GM23338 (cell line): ENCODE measurements around the gene LBHD1. TPM values are rescaled to one million over a fixed set of nuclear protein-coding genes. Genes with fewer than 3 reads are reported as not detected.
A peak's percentile ranks its signal among the peaks of the same experiment; 100 is the strongest.

ENCODE experiments used
- ATAC-seq: fragments of 200-7000 bp; cut with Tn5 transposase; 3 replicates; pipeline ENCODE4 v1.9.1; 2020
- DNase-seq: peaks from one replicate; pipeline ENCODE4 v3.0.0-alpha.2; 2015; ENCODE audit warnings: low spot score
- H2AFZ ChIP-seq: fragments of 200-600 bp; sonication (generic); 2 replicates; pipeline ENCODE4 v1.8.0; 2016; ENCODE audit warnings: antibody characterized with exemption, mild to moderate bottlenecking, moderate library complexity
- H3F3A ChIP-seq: fragments of 200-600 bp; sonication (generic); replicated peaks from 2 replicates; pipeline ENCODE4 v1.8.0; 2017; ENCODE audit warnings: antibody characterized with exemption, mixed run types, low read depth
- H3K27ac ChIP-seq: fragments of 200-600 bp; sonication (generic); 2 replicates; pipeline ENCODE4 v1.6.1; 2016; ENCODE audit warnings: low read depth
- H3K27me3 ChIP-seq: fragments of 200-600 bp; sonication (generic); 2 replicates; pipeline ENCODE4 v1.8.0; 2016; ENCODE audit warnings: mild to moderate bottlenecking, mixed run types, moderate library complexity; ENCODE audit not compliant: insufficient read depth
- H3K36me3 ChIP-seq: fragments of 200-600 bp; sonication (generic); 2 replicates; pipeline ENCODE4 v1.8.0; 2016; ENCODE audit warnings: mild to moderate bottlenecking; ENCODE audit not compliant: insufficient read depth
- H3K4me1 ChIP-seq: fragments of 200-600 bp; sonication (generic); 2 replicates; pipeline ENCODE4 v1.8.0; 2016; ENCODE audit warnings: mild to moderate bottlenecking, moderate library complexity; ENCODE audit not compliant: insufficient read depth
- H3K4me2 ChIP-seq: fragments of 200-600 bp; sonication (generic); 2 replicates; pipeline ENCODE4 v1.7.1; 2017; ENCODE audit warnings: mixed run types
- H3K4me3 ChIP-seq: fragments of 200-600 bp; sonication (generic); 2 replicates; pipeline ENCODE4 v1.6.1; 2016; ENCODE audit warnings: mixed run types
- H3K79me2 ChIP-seq: fragments of 200-600 bp; sonication (generic); replicated peaks from 2 replicates; pipeline ENCODE4 v1.8.0; 2017; ENCODE audit warnings: mild to moderate bottlenecking; ENCODE audit not compliant: insufficient read depth
- H3K9me2 ChIP-seq: fragments of 200-600 bp; sonication (generic); 2 replicates; pipeline ENCODE4 v1.8.0; 2017; ENCODE audit not compliant: insufficient read depth
- H4K20me1 ChIP-seq: fragments of 200-600 bp; sonication (generic); replicated peaks from 2 replicates; pipeline ENCODE4 v1.8.0; 2017; ENCODE audit warnings: mild to moderate bottlenecking; ENCODE audit not compliant: insufficient read depth
- H3K27ac Mint-ChIP-seq: 2 replicates; pipeline ENCODE4 v1.8.0; 2020; ENCODE audit warnings: inconsistent platforms, mild to moderate bottlenecking, moderate library complexity, mixed read lengths
- H3K27me3 Mint-ChIP-seq: 3 replicates; pipeline ENCODE4 v1.8.0; 2022; ENCODE audit warnings: low read depth, mild to moderate bottlenecking, moderate library complexity, mixed read lengths, inconsistent platforms; ENCODE audit not compliant: insufficient read depth, poor library complexity
- H3K36me3 Mint-ChIP-seq: 3 replicates; pipeline ENCODE4 v1.8.0; 2021; ENCODE audit warnings: low read depth, mild to moderate bottlenecking, inconsistent platforms, moderate library complexity, mixed read lengths
- H3K4me1 Mint-ChIP-seq: 3 replicates; pipeline ENCODE4 v1.8.0; 2020; ENCODE audit warnings: mild to moderate bottlenecking, inconsistent platforms, mixed read lengths
- H3K4me3 Mint-ChIP-seq: 3 replicates; pipeline ENCODE4 v1.8.0; 2021; ENCODE audit warnings: moderate library complexity, mild to moderate bottlenecking, inconsistent platforms, mixed read lengths
- H3K9me3 Mint-ChIP-seq: 3 replicates; pipeline ENCODE4 v1.8.0; 2020; ENCODE audit warnings: moderate library complexity, mild to moderate bottlenecking, inconsistent platforms, mixed read lengths
- CREB1 ChIP-seq: fragments of 250-450 bp; sonication (Bioruptor Pico); IDR thresholded peaks from 2 replicates; pipeline ENCODE4 v1.5.0; 2020; ENCODE audit warnings: low read depth, mild to moderate bottlenecking, moderate library complexity
- CTCF ChIP-seq, 2 experiments: fragments of 200-600 bp in 1 of 2; sonication (generic) in 1 of 2; conservative IDR thresholded peaks; 2 replicates each; pipeline versions ENCODE4 v1.5.1 to v1.6.1; 2016 to 2017; ENCODE audit warnings: antibody characterized with exemption in 2 of 2, low read depth in 2 of 2, mild to moderate bottlenecking in 2 of 2, moderate library complexity in 1 of 2
- ETS1 ChIP-seq: IDR thresholded peaks from 2 replicates; pipeline ENCODE4 v1.6.1; 2016; ENCODE audit warnings: antibody characterized with exemption
- EZH2 ChIP-seq: fragments of 200-600 bp; sonication (generic); IDR thresholded peaks from one replicate; pipeline ENCODE4 v1.8.0; 2017; ENCODE audit warnings: antibody characterized with exemption, mild to moderate bottlenecking, low read depth; ENCODE audit not compliant: unreplicated experiment
- EZH2phosphoT487 ChIP-seq: fragments of 200-600 bp; sonication (generic); IDR thresholded peaks from one replicate; pipeline ENCODE4 v1.8.1; 2018; ENCODE audit warnings: antibody characterized with exemption; ENCODE audit not compliant: unreplicated experiment
- JUNB ChIP-seq: IDR thresholded peaks from one replicate; pipeline ENCODE4 v1.6.1; 2016; ENCODE audit warnings: antibody characterized with exemption; ENCODE audit not compliant: unreplicated experiment
- NANOG ChIP-seq: IDR thresholded peaks from 2 replicates; pipeline ENCODE4 v1.6.1; 2016; ENCODE audit warnings: antibody characterized with exemption, borderline replicate concordance
- POLR2AphosphoS5 ChIP-seq: IDR thresholded peaks from 2 replicates; pipeline ENCODE4 v1.6.1; 2016; ENCODE audit warnings: antibody characterized with exemption, low read depth
- REST ChIP-seq: IDR thresholded peaks from one replicate; pipeline ENCODE4 v1.6.1; 2018; ENCODE audit warnings: antibody characterized with exemption; ENCODE audit not compliant: unreplicated experiment
- STAT1 ChIP-seq: IDR thresholded peaks from one replicate; pipeline ENCODE4 v1.6.1; 2016; ENCODE audit warnings: antibody characterized with exemption; ENCODE audit not compliant: unreplicated experiment
- ZNF114 ChIP-seq: fragments of 250-450 bp; sonication (Bioruptor Pico); IDR thresholded peaks from 2 replicates; pipeline ENCODE4 v1.5.0; 2020; ENCODE audit warnings: mild to moderate bottlenecking, moderate library complexity
- ZNF331 ChIP-seq: fragments of 250-450 bp; sonication (Bioruptor Pico); IDR thresholded peaks from 2 replicates; pipeline ENCODE4 v1.5.0; 2020; ENCODE audit warnings: low read depth, mild to moderate bottlenecking, moderate library complexity
- ZNF462 ChIP-seq: fragments of 250-450 bp; sonication (Bioruptor Pico); IDR thresholded peaks from 2 replicates; pipeline ENCODE4 v1.5.0; 2020; ENCODE audit warnings: mild to moderate bottlenecking, moderate library complexity
- polyA plus RNA-seq: library from polyadenylated mRNA; unstranded; fragments of >200 nt; fragmentation: Nextera tagmentation; extraction: Ambion mirVana; gene quantifications from 2 replicates; pipeline ENCODE4 v1.2.1, GENCODE V29; 2016
- total RNA-seq: library from RNA; depleted of rRNA; stranded (reverse); fragments of >200 nt; shearing (Covaris generic); gene quantifications from 2 replicates; pipeline ENCODE4 v1.2.3, GENCODE V29; 2014

Gene LBHD1
- total and polyA plus RNA-seq, 2 experiments from 2014 or later: 2.8 to 2.9 TPM

GRCh38 chr11:62644220-62644619 is 27.8 kb downstream of the LBHD1 start:
- peaks cover 47% of the 10 kb centered on the region for H3K79me2 ChIP-seq
- no peak overlapping the region for H3K27ac Mint-ChIP-seq

More at GRCh38 chr11:62644220-62644619, 27.8 kb downstream of the LBHD1 start:
- Mint-ChIP-seq H3K9me3 (peaks cover 2% of the 10 kb centered on the region; the same call in 1 of the 3 replicates), H3K4me3 (peak overlapping the region; percentile 21; the same call in 1 of the 3 replicates), H3K27me3 (peaks cover 13% of the 10 kb centered on the region), H3K36me3 (peaks cover 37% of the 10 kb centered on the region), H3K4me1 (peaks cover 12% of the 10 kb centered on the region)
- Histone ChIP-seq H3K4me3 (no peak overlapping the region), H3K27me3 (no peaks in the 10 kb centered on the region), H3K9me2 (no peaks in the 10 kb centered on the region), H3F3A (0 out of 2 replicates have a peak, but pooled peaks cover 19% of the 10 kb centered on the region), H4K20me1 (peaks cover 23% of the 10 kb centered on the region), H3K4me1 (no peaks in the 10 kb centered on the region; the same call in 1 of the 2 replicates), H3K27ac (no peak overlapping the region), H2AFZ (no peak overlapping the region), H3K4me2 (no peak overlapping the region), H3K36me3 (peaks cover 12% of the 10 kb centered on the region)
- ATAC-seq (no peak), DNase-seq (no peak)
- TF ChIP-seq ZNF331 (CRISPR knock-in tag) (no peak), CREB1 (CRISPR knock-in tag) (no peak), ZNF114 (no peak), JUNB (no peak), NANOG (no peak), EZH2 (no peak), CTCF (conservative IDR thresholded peaks at IDR 0.05; ENCODE audit: low read depth in 2 of 2) (no peak), EZH2phosphoT487 (no peak), POLR2AphosphoS5 (no peak), ZNF462 (no peak), STAT1 (no peak), REST (no peak), ETS1 (no peak)
